ENCODE data around the gene DNAL4.

- no peak for TF ChIP-seq POLR2A (IDR thresholded peaks at IDR 0.05; ENCODE audit: low read length)
- no peak for TF ChIP-seq GATA1 (IDR thresholded peaks at IDR 0.05; ENCODE audit: low read depth, low read length)
Measured at GRCh38 chr22:38745676-38746460, 48.1 kb downstream of the DNAL4 start.
